Gastrocnemius medialis (tissue), 4 donors: ENCODE results near the gene JDP2.

Source experiments
- CTCF ChIP-seq, 5 experiments: fragments of 450-650 bp in 3 of 5; fragments of 200-600 bp in 2 of 5; sonication (generic) in 2 of 5; IDR thresholded peaks in 4 of 5; conservative IDR thresholded peaks in 1 of 5; 1 replicate in 4 of 5; 2 replicates in 1 of 5; pipeline ENCODE4 v1.5.1; 2016 to 2019; ENCODE audit warnings: antibody characterized with exemption in 5 of 5, mild to moderate bottlenecking in 3 of 5, moderate library complexity in 3 of 5
- POLR2A ChIP-seq, 2 donors: fragments of 450-650 bp; IDR thresholded peaks; one replicate each; pipeline ENCODE4 v1.6.1; 2017; ENCODE audit warnings: antibody characterized with exemption in 2 of 2, mild to moderate bottlenecking in 2 of 2, moderate library complexity in 2 of 2

DNA sequence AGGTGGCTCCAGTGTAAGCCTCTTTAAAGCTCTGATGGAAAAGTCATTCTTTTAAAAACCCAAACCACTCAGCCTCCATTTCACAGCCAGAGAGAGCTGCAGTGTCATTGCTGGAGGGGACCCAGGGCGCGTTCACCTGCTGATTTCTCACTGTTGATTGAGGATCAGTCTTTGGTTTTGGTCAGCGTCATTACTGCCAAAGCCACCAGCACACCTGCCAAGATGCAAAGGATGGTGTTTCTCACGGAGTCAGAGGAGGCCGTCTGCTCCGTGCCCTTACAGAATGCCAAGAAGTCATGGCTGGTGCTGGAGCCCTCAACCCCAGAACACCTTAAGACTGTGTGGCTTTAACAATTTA lies 61.6 kb downstream of the JDP2 start:
- TF ChIP-seq CTCF (IDR thresholded peaks at IDR 0.05 in 4 of 5, conservative IDR thresholded peaks at IDR 0.05 in 1 of 5) (no peak), POLR2A (IDR thresholded peaks at IDR 0.05) (no peak)
